Hematopoietic multipotent progenitor cell treated with erythropoietin and hydrocortisone succinate and interleukin-3 and kit ligand, for 15 days (in vitro differentiated cells): Measurements from ENCODE around the gene AMDHD1.
"Not testable (repeated sequence)": the region's sequence is repeated elsewhere in the genome, so short reads cannot be mapped to it uniquely, and the experiment has no call there.

ENCODE experiments used
- DNase-seq: peaks from one replicate; pipeline ENCODE4 v3.0.0-alpha.2; 2015; ENCODE audit warnings: low spot score

The AMDHD1 gene

GRCh38 chr12:95966287-95966870 is 23.2 kb downstream of the AMDHD1 start:
- no peak for DNase-seq

GRCh38 chr12:95967301-95967700 is 24.2 kb downstream of the AMDHD1 start:
- DNase-seq: no peak

- not testable (repeated sequence) for DNase-seq
These were observed 26.0 kb downstream of the AMDHD1 start for GRCh38 chr12:95969116-95969515.

GRCh38 chr12:95970905-95971304 is 27.8 kb downstream of the AMDHD1 start:
- no peak for DNase-seq

GRCh38 chr12:95972832-95973456 is 29.8 kb downstream of the AMDHD1 start:
- DNase-seq: no peak

- DNase-seq: no peak
These were observed 31.2 kb downstream of the AMDHD1 start for GRCh38 chr12:95974358-95974757.

- no peak for DNase-seq
These were observed 32.4 kb downstream of the AMDHD1 start for GRCh38 chr12:95975491-95975890.

GRCh38 chr12:95976416-95976832 is 33.3 kb downstream of the AMDHD1 start:
- DNase-seq: no peak

GRCh38 chr12:95977764-95978305 is 34.7 kb downstream of the AMDHD1 start:
- DNase-seq: no peak

GRCh38 chr12:95978351-95978750 is 35.2 kb downstream of the AMDHD1 start:
- DNase-seq: no peak

GRCh38 chr12:95978774-95979173 is 35.6 kb downstream of the AMDHD1 start:
- DNase-seq: no peak

GRCh38 chr12:95980437-95980836 is 37.3 kb downstream of the AMDHD1 start:
- DNase-seq: no peak

- no peak for DNase-seq
These were observed 39.5 kb downstream of the AMDHD1 start for GRCh38 chr12:95982602-95983001.

GRCh38 chr12:95984682-95985081 is 41.6 kb downstream of the AMDHD1 start:
- no peak for DNase-seq

- no peak for DNase-seq
These were observed 43.8 kb downstream of the AMDHD1 start for GRCh38 chr12:95986635-95987570.

GRCh38 chr12:95988506-95989275 is 45.6 kb downstream of the AMDHD1 start:
- no peak for DNase-seq

- no peak for DNase-seq
These were observed 46.5 kb downstream of the AMDHD1 start for GRCh38 chr12:95989504-95990123.

GRCh38 chr12:95990136-95990535 is 47.0 kb downstream of the AMDHD1 start:
- DNase-seq: no peak

- no peak for DNase-seq
These were observed 50.8 kb downstream of the AMDHD1 start for GRCh38 chr12:95993907-95994306.

- DNase-seq: no peak
These were observed 51.3 kb downstream of the AMDHD1 start for GRCh38 chr12:95994476-95994875.

GRCh38 chr12:95995238-95996031 is 52.3 kb downstream of the AMDHD1 start:
- no peak for DNase-seq
